HepG2 (cell line): Measurements from ENCODE around the gene RASD1. TPM values are rescaled to one million over a fixed set of nuclear protein-coding genes. Genes with fewer than 3 reads are reported as not detected.

Experiments
- ATAC-seq: fragments of 200-7000 bp; cut with Tn5 transposase; 3 replicates; pipeline ENCODE4 v1.9.1; 2020; ENCODE audit warnings: mild to moderate bottlenecking, moderate library complexity
- BruUV-seq: library from RNA; stranded (reverse); fragments of 400-500 nt; replicated peaks from 2 replicates; lab custom pipeline; 2021; lab: Mats Ljungman, UMichigan
- CTCF ChIA-PET: fragments of 300-600 bp; formaldehyde crosslinking; extraction: SDS; loops from one replicate; lab custom pipeline; 2021; ENCODE audit warnings: low total read pairs, inconsistent platforms, low intra/inter-chr PET ratio; lab: Yijun Ruan, JAX
- POLR2A ChIA-PET: fragments of 350-600 bp; sonication (Branson Sonifier 250); formaldehyde crosslinking; loops from one replicate; lab custom pipeline; 2020; ENCODE audit warnings: antibody characterized with exemption, inconsistent platforms; lab: Yijun Ruan, JAX
- DNase-seq: peaks from one replicate; pipeline ENCODE4 v3.0.0-alpha.2; 2015; ENCODE audit warnings: low spot score
- FAIRE-seq: peaks from 3 replicates; lab custom pipeline; 2011; peaks lifted over from hg19 to GRCh38; lab: Jason Lieb, UNC
- H2AFZ ChIP-seq: one replicate; pipeline ENCODE4 v1.6.1; 2011; ENCODE audit warnings: low read length, inconsistent platforms
- H3K27ac ChIP-seq: fragments of 300-600 bp; 3 replicates; pipeline ENCODE4 v1.8.0; 2011; ENCODE audit warnings: mixed run types, mild to moderate bottlenecking, mixed read lengths, low read length, inconsistent platforms; ENCODE audit not compliant: insufficient read depth; ENCODE audit errors: extremely low read length
- H3K27me3 ChIP-seq, 2 experiments: fragments of 200-600 bp in 1 of 2; 2 replicates in 1 of 2; 3 replicates in 1 of 2; pipeline versions ENCODE4 v1.6.0 to v1.8.0; 2011; ENCODE audit warnings: low read length in 2 of 2, mild to moderate bottlenecking in 2 of 2, moderate library complexity in 2 of 2, inconsistent platforms in 1 of 2; ENCODE audit not compliant: insufficient read depth in 2 of 2, control insufficient read depth in 1 of 2
- H3K36me3 ChIP-seq, 2 experiments: fragments of 200-600 bp in 1 of 2; replicated peaks in 1 of 2; 2 replicates in 1 of 2; 3 replicates in 1 of 2; pipeline versions ENCODE4 v1.5.1 to v1.8.0; 2011; ENCODE audit warnings: low read length in 2 of 2, inconsistent platforms in 1 of 2; ENCODE audit not compliant: insufficient read depth in 2 of 2, control insufficient read depth in 1 of 2
- H3K4me1 ChIP-seq: 2 replicates; pipeline ENCODE4 v1.5.1; 2012; ENCODE audit warnings: low read length, inconsistent platforms; ENCODE audit not compliant: insufficient read depth
- H3K4me2 ChIP-seq: 2 replicates; pipeline ENCODE4 v1.6.0; 2011; ENCODE audit warnings: low read depth, low read length, inconsistent platforms
- H3K4me3 ChIP-seq, 3 experiments: fragments of 200-600 bp in 1 of 3; sonication (generic), shearing (Covaris generic) in 1 of 3; replicated peaks in 1 of 3; 2 replicates each; pipeline ENCODE4 v1.5.1; 2011 to 2016; ENCODE audit warnings: low read length in 3 of 3, inconsistent platforms in 2 of 3, low read depth in 2 of 3, mild to moderate bottlenecking in 2 of 3, control low read depth in 1 of 3, mixed read lengths in 1 of 3; ENCODE audit not compliant: insufficient read depth in 1 of 3
- H3K79me2 ChIP-seq: one replicate; pipeline ENCODE4 v1.6.1; 2011; ENCODE audit warnings: low read length, inconsistent platforms; ENCODE audit not compliant: insufficient read depth
- H3K9ac ChIP-seq: 2 replicates; pipeline ENCODE4 v1.6.0; 2011; ENCODE audit warnings: mild to moderate bottlenecking, low read depth, low read length, inconsistent platforms; ENCODE audit not compliant: insufficient read depth
- H3K9me3 ChIP-seq: 2 replicates; pipeline ENCODE4 v1.5.1; 2012; ENCODE audit warnings: mild to moderate bottlenecking, low read length
- H4K20me1 ChIP-seq: 2 replicates; pipeline ENCODE4 v1.6.0; 2011; ENCODE audit warnings: inconsistent platforms, mild to moderate bottlenecking, low read length, moderate library complexity; ENCODE audit not compliant: insufficient read depth
- ETV5 ChIP-seq: IDR thresholded peaks from 2 replicates; pipeline ENCODE4 v1.6.1; 2018; ENCODE audit warnings: missing biosample characterization, missing genetic modification reagents, inconsistent platforms, borderline replicate concordance
- MXI1 ChIP-seq: IDR thresholded peaks from 3 replicates; pipeline ENCODE4 v1.6.1; 2012; ENCODE audit warnings: low read depth, low read length, inconsistent platforms, borderline replicate concordance
- NR2F6 ChIP-seq, 2 experiments: IDR thresholded peaks; 2 replicates each; pipeline ENCODE4 v1.6.1; 2016; ENCODE audit warnings: antibody characterized with exemption in 1 of 2, mild to moderate bottlenecking in 1 of 2
- ZBTB20 ChIP-seq: sonication (generic); formaldehyde crosslinking; IDR thresholded peaks from 2 replicates; pipeline ENCODE4 v1.8.1; 2023; ENCODE audit warnings: missing genetic modification reagents, low read depth, mild to moderate bottlenecking, borderline replicate concordance
- ZNF292 ChIP-seq: sonication (generic); formaldehyde crosslinking; IDR thresholded peaks from 2 replicates; pipeline ENCODE4 v1.8.1; 2022; ENCODE audit warnings: mild to moderate bottlenecking, low read depth, missing genetic modification reagents, borderline replicate concordance
- WGBS: methylation state at CpG from one replicate; pipeline ENCODE4 v1.1.6; 2017; ENCODE audit warnings: low lambda C conversion rate; 5-methylcytosine and 5-hydroxymethylcytosine counted together
- in situ Hi-C: cut with HindIII; loops from 2 replicates; pipeline ENCODE4 v1.10.0; 2017; ENCODE audit warnings: low pct_unique_long_range_greater_than_20kb; ENCODE audit not compliant: extremely low pct_ligation_motif_present
- intact Hi-C: fragments of 100-400 bp; cut with micrococcal nuclease; formaldehyde crosslinking; loops from one replicate; pipeline ENCODE4 v1.10.0; 2022; ENCODE audit not compliant: unreplicated experiment
- polyA plus RNA-seq, 8 experiments: library from polyadenylated mRNA; depleted of rRNA in 3 of 8; stranded (reverse) in 7 of 8; unstranded in 1 of 8; fragments of >200 nt; fragmentation: Illumina TruSeq in 4 of 8; extraction: Trizol in 4 of 8; gene quantifications; 2 replicates each; pipeline versions ENCODE4 v1.2.1 to v1.2.3, GENCODE V29; 2011 to 2016; ENCODE audit warnings: low read depth in 4 of 8, missing spikeins in 1 of 8, mixed read lengths in 1 of 8; ENCODE audit not compliant: insufficient read depth in 1 of 8
- total RNA-seq, 5 experiments: library from RNA; depleted of rRNA; stranded (reverse); fragments of >200 nt; fragmentation: Illumina TruSeq; extraction: Trizol; gene quantifications; 2 replicates each; pipeline ENCODE4 v1.2.3, GENCODE V29; 2016; ENCODE audit warnings: low read depth in 1 of 5
- TF ChIP-seq, protein P1 (sequence below): sonication (generic); formaldehyde crosslinking; IDR thresholded peaks from one replicate; pipeline ENCODE4 v1.5.1; 2020; ENCODE audit warnings: mild to moderate bottlenecking, missing genetic modification reagents; ENCODE audit errors: not compliant biosample characterization
- TF ChIP-seq, protein P2 (sequence below): sonication (generic); formaldehyde crosslinking; IDR thresholded peaks from 2 replicates; pipeline ENCODE4 v1.5.0; 2020; ENCODE audit warnings: mild to moderate bottlenecking, low read depth, missing genetic modification reagents, borderline replicate concordance
- TF ChIP-seq, protein P3 (sequence below): sonication (generic); formaldehyde crosslinking; IDR thresholded peaks from 2 replicates; pipeline ENCODE4 v1.4.0; 2020; ENCODE audit warnings: mild to moderate bottlenecking, low read depth, missing genetic modification reagents
- TF ChIP-seq, protein P4 (sequence below): sonication (generic); formaldehyde crosslinking; IDR thresholded peaks from 2 replicates; pipeline ENCODE4 v1.5.0; 2020; ENCODE audit warnings: missing genetic modification reagents

The RASD1 gene
- total and polyA plus RNA-seq, 2 of the 13 experiments (the other 11 are each of a cell fraction or from before 2014, with no cell fraction given) = 1.6 to 4.2 TPM

DNA sequence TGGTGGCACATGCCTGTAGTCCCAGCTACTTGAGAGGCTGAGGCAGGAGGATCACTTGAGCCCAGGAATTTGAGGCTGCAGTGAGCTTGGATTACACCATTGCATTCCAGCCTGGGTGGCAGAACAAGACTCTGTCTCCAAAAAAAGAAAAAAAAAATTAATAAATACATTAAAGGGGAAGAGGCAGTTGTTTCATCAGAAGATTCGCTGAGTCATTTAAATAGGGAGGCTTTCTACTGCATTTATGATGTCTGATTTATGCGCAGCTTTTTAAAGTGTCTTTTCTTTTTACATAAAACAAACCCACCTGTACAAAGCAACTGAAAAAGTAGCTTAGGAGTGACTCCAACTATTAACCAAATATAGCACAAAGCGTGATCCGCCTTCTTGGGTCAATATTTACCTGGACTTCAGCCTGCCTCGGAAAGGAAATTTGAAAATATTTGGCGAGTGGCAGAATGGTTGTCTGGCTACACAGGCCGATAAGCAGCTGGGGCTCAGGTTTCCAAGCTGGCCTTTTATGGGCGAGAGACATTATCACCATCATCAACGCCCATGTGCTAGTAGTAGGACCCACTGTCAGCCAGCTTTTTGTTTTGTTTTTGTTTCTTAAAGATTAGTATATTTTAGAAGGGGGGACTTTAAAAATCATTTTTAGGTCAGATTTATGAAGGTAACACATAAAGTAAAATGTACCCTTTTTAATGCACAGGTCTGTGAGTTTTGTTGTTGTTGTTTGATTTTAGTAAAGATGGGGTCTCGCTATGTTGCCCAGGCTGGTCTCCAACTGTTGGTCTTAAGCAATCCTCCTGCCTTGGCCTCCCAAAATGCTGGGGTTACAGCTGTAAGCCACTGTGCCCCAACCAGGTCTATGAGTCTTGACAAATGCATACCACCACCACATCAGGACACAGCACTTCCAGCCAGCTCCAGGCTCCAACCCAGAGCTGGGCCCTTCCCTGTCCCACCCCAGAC, 42.5 kb upstream of the RASD1 start:
- in situ Hi-C loops = no loop called here
- TF ChIP-seq, protein P1, sequence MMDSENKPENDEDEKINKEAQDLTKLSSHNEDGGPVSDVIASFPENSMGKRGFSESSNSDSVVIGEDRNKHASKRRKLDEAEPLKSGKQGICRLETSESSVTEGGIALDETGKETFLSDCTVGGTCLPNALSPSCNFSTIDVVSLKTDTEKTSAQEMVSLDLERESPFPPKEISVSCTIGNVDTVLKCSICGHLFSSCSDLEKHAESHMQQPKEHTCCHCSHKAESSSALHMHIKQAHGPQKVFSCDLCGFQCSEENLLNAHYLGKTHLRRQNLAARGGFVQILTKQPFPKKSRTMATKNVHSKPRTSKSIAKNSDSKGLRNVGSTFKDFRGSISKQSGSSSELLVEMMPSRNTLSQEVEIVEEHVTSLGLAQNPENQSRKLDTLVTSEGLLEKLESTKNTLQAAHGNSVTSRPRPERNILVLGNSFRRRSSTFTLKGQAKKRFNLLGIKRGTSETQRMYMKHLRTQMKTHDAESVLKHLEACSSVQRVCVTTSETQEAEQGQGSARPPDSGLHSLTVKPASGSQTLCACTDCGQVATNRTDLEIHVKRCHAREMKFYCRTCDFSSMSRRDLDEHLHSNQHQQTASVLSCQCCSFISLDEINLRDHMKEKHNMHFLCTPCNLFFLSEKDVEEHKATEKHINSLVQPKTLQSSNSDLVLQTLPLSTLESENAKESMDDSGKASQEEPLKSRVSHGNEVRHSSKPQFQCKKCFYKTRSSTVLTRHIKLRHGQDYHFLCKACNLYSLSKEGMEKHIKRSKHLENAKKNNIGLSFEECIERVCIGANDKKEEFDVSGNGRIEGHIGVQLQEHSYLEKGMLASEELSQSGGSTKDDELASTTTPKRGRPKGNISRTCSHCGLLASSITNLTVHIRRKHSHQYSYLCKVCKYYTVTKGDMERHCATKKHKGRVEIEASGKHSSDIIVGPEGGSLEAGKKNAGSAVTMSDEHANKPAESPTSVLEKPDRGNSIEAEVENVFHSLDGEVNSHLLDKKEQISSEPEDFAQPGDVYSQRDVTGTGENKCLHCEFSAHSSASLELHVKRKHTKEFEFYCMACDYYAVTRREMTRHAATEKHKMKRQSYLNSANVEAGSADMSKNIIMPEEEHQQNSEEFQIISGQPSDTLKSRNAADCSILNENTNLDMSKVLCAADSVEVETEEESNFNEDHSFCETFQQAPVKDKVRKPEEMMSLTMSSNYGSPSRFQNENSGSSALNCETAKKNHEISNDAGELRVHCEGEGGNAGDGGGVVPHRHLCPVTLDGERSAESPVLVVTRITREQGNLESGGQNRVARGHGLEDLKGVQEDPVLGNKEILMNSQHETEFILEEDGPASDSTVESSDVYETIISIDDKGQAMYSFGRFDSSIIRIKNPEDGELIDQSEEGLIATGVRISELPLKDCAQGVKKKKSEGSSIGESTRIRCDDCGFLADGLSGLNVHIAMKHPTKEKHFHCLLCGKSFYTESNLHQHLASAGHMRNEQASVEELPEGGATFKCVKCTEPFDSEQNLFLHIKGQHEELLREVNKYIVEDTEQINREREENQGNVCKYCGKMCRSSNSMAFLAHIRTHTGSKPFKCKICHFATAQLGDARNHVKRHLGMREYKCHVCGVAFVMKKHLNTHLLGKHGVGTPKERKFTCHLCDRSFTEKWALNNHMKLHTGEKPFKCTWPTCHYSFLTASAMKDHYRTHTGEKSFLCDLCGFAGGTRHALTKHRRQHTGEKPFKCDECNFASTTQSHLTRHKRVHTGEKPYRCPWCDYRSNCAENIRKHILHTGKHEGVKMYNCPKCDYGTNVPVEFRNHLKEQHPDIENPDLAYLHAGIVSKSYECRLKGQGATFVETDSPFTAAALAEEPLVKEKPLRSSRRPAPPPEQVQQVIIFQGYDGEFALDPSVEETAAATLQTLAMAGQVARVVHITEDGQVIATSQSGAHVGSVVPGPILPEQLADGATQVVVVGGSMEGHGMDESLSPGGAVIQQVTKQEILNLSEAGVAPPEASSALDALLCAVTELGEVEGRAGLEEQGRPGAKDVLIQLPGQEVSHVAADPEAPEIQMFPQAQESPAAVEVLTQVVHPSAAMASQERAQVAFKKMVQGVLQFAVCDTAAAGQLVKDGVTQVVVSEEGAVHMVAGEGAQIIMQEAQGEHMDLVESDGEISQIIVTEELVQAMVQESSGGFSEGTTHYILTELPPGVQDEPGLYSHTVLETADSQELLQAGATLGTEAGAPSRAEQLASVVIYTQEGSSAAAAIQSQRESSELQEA = no peak
- TF ChIP-seq, protein P2, sequence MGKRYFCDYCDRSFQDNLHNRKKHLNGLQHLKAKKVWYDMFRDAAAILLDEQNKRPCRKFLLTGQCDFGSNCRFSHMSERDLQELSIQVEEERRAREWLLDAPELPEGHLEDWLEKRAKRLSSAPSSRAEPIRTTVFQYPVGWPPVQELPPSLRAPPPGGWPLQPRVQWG = no peak
- TF ChIP-seq, protein P3, sequence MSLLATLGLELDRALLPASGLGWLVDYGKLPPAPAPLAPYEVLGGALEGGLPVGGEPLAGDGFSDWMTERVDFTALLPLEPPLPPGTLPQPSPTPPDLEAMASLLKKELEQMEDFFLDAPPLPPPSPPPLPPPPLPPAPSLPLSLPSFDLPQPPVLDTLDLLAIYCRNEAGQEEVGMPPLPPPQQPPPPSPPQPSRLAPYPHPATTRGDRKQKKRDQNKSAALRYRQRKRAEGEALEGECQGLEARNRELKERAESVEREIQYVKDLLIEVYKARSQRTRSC (CRISPR knock-in tag) = no peak
- TF ChIP-seq ZNF292 (CRISPR knock-in tag) (peak; percentile 68; the same call in 1 of the 2 replicates), ZBTB20 (CRISPR knock-in tag) (0 out of 2 replicates have a peak, but pooled peaks have one; percentile 27), NR2F6 (IDR thresholded peaks at IDR 0.05) (peak; percentile 58; the same call in 1 of the 2 replicates), NR2F6 (CRISPR knock-in tag; IDR thresholded peaks at IDR 0.05) (peak; percentile 60; the same call in 1 of the 2 replicates), MXI1 (peak; percentile 80; the same call in 2 of the 3 replicates), ETV5 (CRISPR knock-in tag) (peak; percentile 79; the same call in 1 of the 2 replicates)
- TF ChIP-seq, protein P4, sequence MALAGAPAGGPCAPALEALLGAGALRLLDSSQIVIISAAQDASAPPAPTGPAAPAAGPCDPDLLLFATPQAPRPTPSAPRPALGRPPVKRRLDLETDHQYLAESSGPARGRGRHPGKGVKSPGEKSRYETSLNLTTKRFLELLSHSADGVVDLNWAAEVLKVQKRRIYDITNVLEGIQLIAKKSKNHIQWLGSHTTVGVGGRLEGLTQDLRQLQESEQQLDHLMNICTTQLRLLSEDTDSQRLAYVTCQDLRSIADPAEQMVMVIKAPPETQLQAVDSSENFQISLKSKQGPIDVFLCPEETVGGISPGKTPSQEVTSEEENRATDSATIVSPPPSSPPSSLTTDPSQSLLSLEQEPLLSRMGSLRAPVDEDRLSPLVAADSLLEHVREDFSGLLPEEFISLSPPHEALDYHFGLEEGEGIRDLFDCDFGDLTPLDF (CRISPR knock-in tag) = no peak

More for the DNA sequence above, 42.5 kb upstream of the RASD1 start:
- Histone ChIP-seq H3K4me2 (peak overlapping the region; percentile 20), H3K9me3 (no peaks in the 10 kb centered on the region), H3K9ac (peak overlapping the region; percentile 31), H3K27ac (peak overlapping the region; percentile 72), H3K4me1 (peaks cover 65% of the 10 kb centered on the region), H3K36me3 (no peaks in the 10 kb centered on the region; a peak in 1 of 5 replicates), H2AFZ (no peak overlapping the region), H4K20me1 (peaks cover 4% of the 10 kb centered on the region; the same call in 1 of the 2 replicates), H3K79me2 (no peaks in the 10 kb centered on the region), H3K27me3 (no peaks in the 10 kb centered on the region), H3K4me3 (no peak overlapping the region)
- ChIA-PET CTCF (no interaction called here), POLR2A (interaction anchor here (0.8 to 2.9 kb wide), 12 partner anchors 8 to 168 kb away, joined by 3 to 47 read pairs (median 7); partner anchors contain the start of gene RASD1)
- no TSS peak for BruUV-seq
- WGBS = 11% methylated on average over 10 of the region's 10 CpGs
- peak; percentile 98 for DNase-seq
- intact Hi-C loops = loop anchor here (2.0 to 5.0 kb wide), 2 partner anchors 34 to 42 kb away; partner anchors contain the start of gene RASD1
- peak; percentile 81 for ATAC-seq
- peak; percentile 97 for FAIRE-seq
